HEK293T (cell line): ENCODE results near the gene LRP5.
"Not testable (repeated sequence)": the region's sequence is repeated elsewhere in the genome, so short reads cannot be mapped to it uniquely, and the experiment has no call there.

ENCODE experiments used
- CTCF ChIA-PET: fragments of 350-600 bp; formaldehyde crosslinking; extraction: SDS; loops from one replicate; lab custom pipeline; 2021; ENCODE audit warnings: antibody characterized with exemption, inconsistent platforms; lab: Yijun Ruan, JAX
- POLR2A ChIA-PET: fragments of 350-600 bp; formaldehyde crosslinking; extraction: SDS; loops from one replicate; lab custom pipeline; 2020; ENCODE audit warnings: antibody characterized with exemption, inconsistent platforms; lab: Yijun Ruan, JAX
- DNase-seq: peaks from one replicate; pipeline ENCODE4 v3.0.0; 2012; ENCODE audit warnings: mixed read lengths; ENCODE audit errors: extremely low spot score
- ARNT ChIP-seq: fragments of 450-650 bp; IDR thresholded peaks from 2 replicates; pipeline ENCODE4 v1.6.1; 2017; ENCODE audit warnings: mild to moderate bottlenecking
- BHLHE40 ChIP-seq: fragments of 450-650 bp; IDR thresholded peaks from 2 replicates; pipeline ENCODE4 v1.6.1; 2016; ENCODE audit warnings: mild to moderate bottlenecking, moderate library complexity, borderline replicate concordance
- CTBP1 ChIP-seq: fragments of 450-650 bp; IDR thresholded peaks from 2 replicates; pipeline ENCODE4 v1.6.1; 2016; ENCODE audit warnings: borderline replicate concordance
- ELF4 ChIP-seq: fragments of 450-650 bp; IDR thresholded peaks from 2 replicates; pipeline ENCODE4 v1.6.1; 2017; ENCODE audit warnings: antibody characterized with exemption
- FOXA1 ChIP-seq: fragments of 450-650 bp; IDR thresholded peaks from 2 replicates; pipeline ENCODE4 v1.6.1; 2016; ENCODE audit warnings: mild to moderate bottlenecking
- FOXK2 ChIP-seq: fragments of 450-650 bp; IDR thresholded peaks from 2 replicates; pipeline ENCODE4 v1.6.1; 2016; ENCODE audit warnings: mild to moderate bottlenecking
- FOXM1 ChIP-seq: fragments of 450-650 bp; IDR thresholded peaks from 2 replicates; pipeline ENCODE4 v1.6.1; 2017; ENCODE audit warnings: mild to moderate bottlenecking, borderline replicate concordance
- HDGF ChIP-seq: fragments of 450-650 bp; IDR thresholded peaks from 2 replicates; pipeline ENCODE4 v1.6.1; 2017; ENCODE audit warnings: antibody characterized with exemption, borderline replicate concordance
- L3MBTL2 ChIP-seq: fragments of 450-650 bp; conservative IDR thresholded peaks from 2 replicates; pipeline ENCODE4 v1.6.1; 2016; ENCODE audit warnings: mild to moderate bottlenecking
- LEF1 ChIP-seq: fragments of 450-650 bp; IDR thresholded peaks from 2 replicates; pipeline ENCODE4 v1.6.1; 2017; ENCODE audit warnings: mild to moderate bottlenecking, borderline replicate concordance
- NFRKB ChIP-seq: fragments of 450-650 bp; IDR thresholded peaks from 2 replicates; pipeline ENCODE4 v1.6.1; 2016; ENCODE audit warnings: mild to moderate bottlenecking, moderate library complexity
- SP1 ChIP-seq: fragments of 450-650 bp; IDR thresholded peaks from 2 replicates; pipeline ENCODE4 v1.6.1; 2017
- SUZ12 ChIP-seq: fragments of 450-650 bp; IDR thresholded peaks from 2 replicates; pipeline ENCODE4 v1.6.1; 2016; ENCODE audit warnings: mild to moderate bottlenecking
- TARDBP ChIP-seq: fragments of 450-650 bp; IDR thresholded peaks from 2 replicates; pipeline ENCODE4 v1.6.1; 2016
- ZNF384 ChIP-seq: fragments of 450-650 bp; IDR thresholded peaks from 2 replicates; pipeline ENCODE4 v1.6.1; 2016
- TF ChIP-seq, protein P1 (sequence below): fragments of 450-650 bp; IDR thresholded peaks from 2 replicates; pipeline ENCODE4 v1.6.1; 2016

LRP5 gene

DNA sequence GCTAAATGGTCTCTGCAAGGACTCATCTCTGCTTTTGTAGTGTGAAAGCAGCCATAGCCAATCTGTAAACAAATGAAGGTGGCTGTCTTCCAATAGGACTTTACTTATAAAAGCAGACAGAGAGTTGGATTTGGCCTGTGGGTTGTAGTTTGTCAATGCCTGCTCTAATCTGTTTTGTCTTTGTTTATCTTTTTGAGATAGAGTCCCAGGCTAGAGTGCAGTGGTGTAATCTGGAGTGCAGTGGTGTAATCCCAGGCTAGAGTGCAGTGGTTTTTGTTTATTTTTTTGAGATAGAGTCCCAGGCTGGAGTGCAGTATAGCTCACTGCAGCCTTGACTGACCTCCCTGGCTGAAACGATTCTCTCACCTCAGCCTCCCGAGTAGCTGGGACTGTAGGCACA lies 156.7 kb downstream of the LRP5 start:
- CTCF ChIA-PET, result no interaction called here
- POLR2A ChIA-PET, result no interaction called here
- TF ChIP-seq CTBP1 (no peak), NFRKB (no peak), LEF1 (no peak), TARDBP (no peak), SP1 (no peak), SUZ12 (no peak), FOXA1 (no peak), ZNF384 (no peak), HDGF (no peak), ARNT (no peak), BHLHE40 (no peak), FOXK2 (no peak), FOXM1 (no peak)
- TF ChIP-seq, protein P1, sequence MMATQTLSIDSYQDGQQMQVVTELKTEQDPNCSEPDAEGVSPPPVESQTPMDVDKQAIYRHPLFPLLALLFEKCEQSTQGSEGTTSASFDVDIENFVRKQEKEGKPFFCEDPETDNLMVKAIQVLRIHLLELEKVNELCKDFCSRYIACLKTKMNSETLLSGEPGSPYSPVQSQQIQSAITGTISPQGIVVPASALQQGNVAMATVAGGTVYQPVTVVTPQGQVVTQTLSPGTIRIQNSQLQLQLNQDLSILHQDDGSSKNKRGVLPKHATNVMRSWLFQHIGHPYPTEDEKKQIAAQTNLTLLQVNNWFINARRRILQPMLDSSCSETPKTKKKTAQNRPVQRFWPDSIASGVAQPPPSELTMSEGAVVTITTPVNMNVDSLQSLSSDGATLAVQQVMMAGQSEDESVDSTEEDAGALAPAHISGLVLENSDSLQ, result no peak
- DNase-seq, result no peak

DNA sequence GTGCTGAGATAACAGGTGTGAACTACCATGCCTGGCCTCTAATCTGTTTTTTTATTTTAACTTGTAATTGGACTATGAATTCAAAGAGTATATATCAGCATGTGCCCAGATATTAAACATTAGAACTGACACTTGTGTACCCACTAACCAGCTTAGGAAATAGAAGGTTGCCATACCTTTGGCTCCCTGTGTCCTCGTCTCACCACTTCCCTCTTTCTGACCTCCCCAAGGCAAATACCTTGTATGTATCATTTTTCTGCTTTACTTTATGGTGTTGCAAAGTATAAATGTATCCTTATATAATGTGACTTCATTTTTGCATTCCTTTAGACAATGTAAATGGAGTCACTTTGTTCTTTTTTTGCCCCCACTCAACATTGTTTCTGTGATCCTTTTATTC lies 157.3 kb downstream of the LRP5 start:
- TF ChIP-seq ELF4 (no peak), FOXK2 (no peak)
- DNase-seq, result no peak
- ChIA-PET POLR2A (no interaction called here), CTCF (no interaction called here)

DNA sequence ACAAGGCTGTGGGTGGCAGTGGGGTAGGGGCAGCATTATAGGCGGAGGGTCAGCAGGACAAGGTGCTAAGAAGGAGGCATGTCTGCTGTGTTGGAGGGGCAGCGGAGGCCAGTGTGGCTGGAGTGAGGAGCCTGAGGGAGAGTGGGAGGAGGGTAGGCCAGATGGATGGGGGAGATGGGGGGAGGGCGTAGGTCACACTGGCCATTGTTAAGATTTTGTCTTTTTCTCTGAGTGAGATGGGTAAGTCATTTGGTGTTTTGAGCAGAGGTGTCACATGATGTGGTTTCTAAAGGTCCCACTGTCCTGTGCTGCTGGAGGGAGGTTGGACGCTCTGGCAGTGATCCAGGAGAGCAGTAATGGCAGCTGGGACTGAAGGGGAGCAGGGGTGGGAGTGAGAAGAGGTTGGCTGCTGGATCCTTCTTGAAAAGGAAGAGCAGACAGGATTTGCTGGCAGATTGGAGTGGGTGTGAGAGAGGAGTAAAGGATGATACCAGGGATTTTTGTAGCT lies 158.0 kb downstream of the LRP5 start:
- no peak for DNase-seq
- TF ChIP-seq, protein P1, result no peak
- no peak for TF ChIP-seq TARDBP
- no peak for TF ChIP-seq FOXK2
- CTCF ChIA-PET, result interaction anchor here (0.6 kb wide), 1 partner anchor 10 kb away, joined by 9 read pairs; no protein-coding TSS in a partner anchor
- POLR2A ChIA-PET, result no interaction called here

DNA sequence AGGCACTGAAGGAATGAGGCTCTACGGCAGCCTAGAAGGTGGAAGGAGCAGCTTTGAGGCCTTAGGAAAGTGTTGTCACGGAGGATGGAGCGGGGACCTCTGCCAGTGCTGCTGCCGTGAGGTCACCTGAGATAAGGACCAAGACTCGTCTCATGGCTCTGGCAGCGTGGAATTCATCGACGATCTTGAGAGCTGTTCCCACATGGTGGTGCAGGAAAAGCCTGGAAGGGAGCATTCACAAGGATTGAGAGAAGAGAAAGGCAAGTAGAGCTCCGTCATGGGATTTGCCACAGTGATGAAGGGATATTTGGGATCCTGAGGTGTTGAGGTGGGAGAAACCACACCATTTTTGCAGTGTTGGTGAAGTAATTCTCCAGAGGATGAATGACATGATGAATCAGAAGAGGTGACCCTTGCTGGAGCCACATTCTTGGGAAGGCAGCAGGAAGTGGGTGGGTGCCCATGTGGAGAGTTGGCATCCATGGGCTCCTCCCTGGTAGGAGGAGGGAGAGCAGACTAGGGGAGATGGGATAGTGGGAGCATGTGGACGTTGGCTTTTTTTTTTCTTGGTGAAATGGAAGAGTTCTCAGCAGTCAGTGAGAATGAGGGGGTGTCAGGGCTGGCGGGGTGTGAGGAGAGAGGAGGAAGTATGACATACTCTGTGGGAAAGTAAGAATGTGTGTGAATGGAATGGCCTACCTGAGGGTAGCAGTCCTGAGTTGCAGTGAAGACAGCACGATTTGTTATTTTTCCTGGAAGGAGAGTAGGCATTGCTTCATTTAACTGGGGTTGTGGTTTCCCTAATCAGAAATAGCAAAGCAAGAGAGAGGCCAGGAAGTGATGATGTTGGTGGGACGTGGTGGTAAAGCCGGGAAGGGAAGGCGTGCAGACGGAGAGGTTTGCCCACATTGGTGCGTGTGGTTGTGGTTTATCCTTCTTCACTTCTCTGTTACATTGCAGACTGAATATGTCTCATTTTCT lies 159.3 kb downstream of the LRP5 start:
- TF ChIP-seq LEF1 (no peak), TARDBP (no peak), L3MBTL2 (no peak)
- ChIA-PET CTCF (interaction anchor here (0.6 kb wide), 1 partner anchor 8 kb away, joined by 9 read pairs; no protein-coding TSS in a partner anchor), POLR2A (no interaction called here)
- DNase-seq, result no peak

DNA sequence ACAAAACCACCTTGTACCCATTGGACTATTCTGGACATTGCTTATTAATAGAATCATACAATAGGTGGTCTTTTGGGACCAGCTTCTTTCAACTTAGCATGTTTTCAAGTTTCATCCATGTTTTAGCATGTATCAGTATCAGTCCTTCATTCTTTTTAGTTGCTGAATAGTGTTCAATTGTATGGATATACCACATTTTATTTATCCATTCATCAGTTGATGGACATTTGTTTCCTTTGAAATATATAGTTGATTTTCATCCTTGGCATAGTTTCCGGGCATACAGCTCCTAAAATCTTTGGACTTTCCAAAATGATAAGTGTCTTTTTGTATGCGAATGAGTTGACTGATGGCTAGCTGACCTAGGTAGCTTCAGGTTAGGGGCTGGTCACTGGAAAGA lies 160.4 kb downstream of the LRP5 start:
- CTCF ChIA-PET, result no interaction called here
- POLR2A ChIA-PET, result no interaction called here
- DNase-seq, result no peak
- TF ChIP-seq, protein P1, result no peak
- TF ChIP-seq ARNT (no peak), TARDBP (no peak), LEF1 (no peak), FOXA1 (no peak), CTBP1 (no peak)

DNA sequence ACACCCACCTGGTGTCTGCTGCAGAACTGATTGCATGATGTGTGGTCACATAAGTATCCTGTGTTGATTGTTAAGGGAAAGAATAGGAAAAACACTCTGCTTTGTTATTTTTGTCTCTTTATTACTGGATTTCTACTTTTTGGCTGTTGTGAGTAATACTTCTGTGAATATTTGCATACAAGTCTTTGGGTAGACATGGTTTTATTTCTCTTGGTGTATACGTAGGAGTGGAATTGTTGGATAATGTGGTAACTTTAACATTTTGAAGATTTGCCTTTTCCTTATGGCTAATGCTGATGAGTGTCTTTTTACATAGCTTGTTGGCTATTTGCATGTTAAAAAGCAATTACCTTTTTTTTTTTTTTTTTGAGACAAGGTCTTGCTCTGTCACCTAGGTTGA lies 161.3 kb downstream of the LRP5 start:
- TF ChIP-seq ARNT (no peak), FOXK2 (no peak), BHLHE40 (no peak), FOXM1 (no peak)
- ChIA-PET POLR2A (no interaction called here), CTCF (no interaction called here)
- DNase-seq, result no peak

DNA sequence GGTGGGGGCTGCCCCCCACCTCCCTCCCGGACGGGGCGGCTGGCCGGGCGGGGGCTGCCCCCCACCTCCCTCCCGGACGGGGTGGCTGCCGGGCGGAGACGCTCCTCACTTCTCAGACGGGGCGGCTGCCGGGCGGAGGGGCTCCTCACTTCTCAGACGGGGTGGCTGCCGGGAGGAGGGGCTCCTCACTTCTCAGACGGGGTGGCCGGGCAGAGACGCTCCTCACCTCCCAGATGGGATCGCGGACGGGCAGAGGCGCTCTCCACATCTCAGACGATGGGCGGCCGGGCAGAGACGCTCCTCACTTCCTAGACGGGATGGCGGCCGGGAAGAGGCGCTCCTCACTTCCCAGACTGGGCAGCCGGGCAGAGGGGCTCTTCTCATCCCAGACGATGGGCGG lies 163.2 kb downstream of the LRP5 start:
- DNase-seq, POLR2A ChIA-PET, CTCF ChIA-PET: not testable (repeated sequence)

DNA sequence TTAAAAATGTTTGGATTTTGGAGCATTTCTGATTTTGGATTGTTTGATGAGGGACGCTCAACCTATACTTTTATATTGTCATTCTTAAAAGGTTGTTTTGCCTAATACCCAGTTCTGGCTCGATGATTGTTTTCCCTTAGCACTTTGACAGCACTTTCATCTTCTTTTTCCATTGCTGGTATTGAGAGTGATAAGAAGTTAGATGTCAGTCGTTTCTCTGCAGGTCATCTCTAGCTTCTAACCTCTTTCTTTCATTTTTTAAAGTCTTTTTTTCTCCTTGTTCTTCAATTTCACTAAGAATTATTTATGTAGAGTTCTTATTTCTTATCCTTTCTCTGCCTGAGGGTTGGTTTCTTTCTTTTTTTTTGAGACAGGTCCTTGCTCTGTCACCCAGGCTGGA lies 167.0 kb downstream of the LRP5 start:
- TF ChIP-seq SP1, result no peak
- TF ChIP-seq ELF4, result no peak
- ChIA-PET CTCF (no interaction called here), POLR2A (no interaction called here)
- DNase-seq, result no peak
